NCI-H82 treated with DMSO at 0.1 percent for 48 hours (cell line): ENCODE data around the gene GPR25.

Source experiments
- DNase-seq: peaks from one replicate; lab custom pipeline; 2025; ENCODE audit not compliant: unreplicated experiment; lab: John Stamatoyannopoulos, UW

The GPR25 gene

GRCh38 chr1:200873116-200873670, 412 bp downstream of the GPR25 start:
- DNase-seq, result no peak

- DNase-seq, result no peak
These were observed 1.1 kb downstream of the GPR25 start for GRCh38 chr1:200873671-200874397.

GRCh38 chr1:200874694-200875093, 1.9 kb downstream of the GPR25 start:
- DNase-seq, result no peak

- DNase-seq, result no peak
These were observed 2.6 kb downstream of the GPR25 start for GRCh38 chr1:200875416-200875815.

- DNase-seq, result no peak
These were observed 4.2 kb downstream of the GPR25 start for GRCh38 chr1:200877010-200877409.

- no peak for DNase-seq
These were observed 5.2 kb downstream of the GPR25 start for GRCh38 chr1:200877839-200878551.

- DNase-seq, result no peak
These were observed 7.4 kb downstream of the GPR25 start for GRCh38 chr1:200880212-200880611.

- DNase-seq, result no peak
These were observed 10.3 kb downstream of the GPR25 start for GRCh38 chr1:200883118-200883517.

GRCh38 chr1:200885623-200886402, 13.0 kb downstream of the GPR25 start:
- no peak for DNase-seq

- no peak for DNase-seq
These were observed 13.8 kb downstream of the GPR25 start for GRCh38 chr1:200886594-200886993.

- DNase-seq, result no peak
These were observed 14.3 kb downstream of the GPR25 start for GRCh38 chr1:200887036-200887435.

- no peak for DNase-seq
These were observed 15.1 kb downstream of the GPR25 start for GRCh38 chr1:200887772-200888348.

- no peak for DNase-seq
These were observed 15.6 kb downstream of the GPR25 start for GRCh38 chr1:200888349-200888838.

GRCh38 chr1:200889571-200889970, 16.8 kb downstream of the GPR25 start:
- no peak for DNase-seq

GRCh38 chr1:200890027-200890426, 17.2 kb downstream of the GPR25 start:
- no peak for DNase-seq

GRCh38 chr1:200890818-200891773, 18.3 kb downstream of the GPR25 start:
- DNase-seq, result peak; percentile 16

- DNase-seq, result no peak
These were observed 19.0 kb downstream of the GPR25 start for GRCh38 chr1:200891774-200892157.

GRCh38 chr1:200892546-200892945, 19.8 kb downstream of the GPR25 start:
- no peak for DNase-seq

GRCh38 chr1:200892958-200893357, 20.2 kb downstream of the GPR25 start:
- no peak for DNase-seq

- no peak for DNase-seq
These were observed 20.7 kb downstream of the GPR25 start for GRCh38 chr1:200893411-200893901.
